GM23338 (cell line): ENCODE results near the gene EPHB2. TPM values are rescaled to one million over a fixed set of nuclear protein-coding genes. Genes with fewer than 3 reads are reported as not detected.

Experiments used
- ATAC-seq: fragments of 200-7000 bp; cut with Tn5 transposase; 3 replicates; pipeline ENCODE4 v1.9.1; 2020
- DNase-seq: peaks from one replicate; pipeline ENCODE4 v3.0.0-alpha.2; 2015; ENCODE audit warnings: low spot score
- H2AFZ ChIP-seq: fragments of 200-600 bp; sonication (generic); 2 replicates; pipeline ENCODE4 v1.8.0; 2016; ENCODE audit warnings: antibody characterized with exemption, mild to moderate bottlenecking, moderate library complexity
- H3F3A ChIP-seq: fragments of 200-600 bp; sonication (generic); replicated peaks from 2 replicates; pipeline ENCODE4 v1.8.0; 2017; ENCODE audit warnings: antibody characterized with exemption, mixed run types, low read depth
- H3K27ac ChIP-seq: fragments of 200-600 bp; sonication (generic); 2 replicates; pipeline ENCODE4 v1.6.1; 2016; ENCODE audit warnings: low read depth
- H3K27me3 ChIP-seq: fragments of 200-600 bp; sonication (generic); 2 replicates; pipeline ENCODE4 v1.8.0; 2016; ENCODE audit warnings: mild to moderate bottlenecking, mixed run types, moderate library complexity; ENCODE audit not compliant: insufficient read depth
- H3K36me3 ChIP-seq: fragments of 200-600 bp; sonication (generic); 2 replicates; pipeline ENCODE4 v1.8.0; 2016; ENCODE audit warnings: mild to moderate bottlenecking; ENCODE audit not compliant: insufficient read depth
- H3K4me1 ChIP-seq: fragments of 200-600 bp; sonication (generic); 2 replicates; pipeline ENCODE4 v1.8.0; 2016; ENCODE audit warnings: mild to moderate bottlenecking, moderate library complexity; ENCODE audit not compliant: insufficient read depth
- H3K4me2 ChIP-seq: fragments of 200-600 bp; sonication (generic); 2 replicates; pipeline ENCODE4 v1.7.1; 2017; ENCODE audit warnings: mixed run types
- H3K4me3 ChIP-seq: fragments of 200-600 bp; sonication (generic); 2 replicates; pipeline ENCODE4 v1.6.1; 2016; ENCODE audit warnings: mixed run types
- H3K79me2 ChIP-seq: fragments of 200-600 bp; sonication (generic); replicated peaks from 2 replicates; pipeline ENCODE4 v1.8.0; 2017; ENCODE audit warnings: mild to moderate bottlenecking; ENCODE audit not compliant: insufficient read depth
- H3K9me2 ChIP-seq: fragments of 200-600 bp; sonication (generic); 2 replicates; pipeline ENCODE4 v1.8.0; 2017; ENCODE audit not compliant: insufficient read depth
- H4K20me1 ChIP-seq: fragments of 200-600 bp; sonication (generic); replicated peaks from 2 replicates; pipeline ENCODE4 v1.8.0; 2017; ENCODE audit warnings: mild to moderate bottlenecking; ENCODE audit not compliant: insufficient read depth
- H3K27ac Mint-ChIP-seq: 2 replicates; pipeline ENCODE4 v1.8.0; 2020; ENCODE audit warnings: inconsistent platforms, mild to moderate bottlenecking, moderate library complexity, mixed read lengths
- H3K27me3 Mint-ChIP-seq: 3 replicates; pipeline ENCODE4 v1.8.0; 2022; ENCODE audit warnings: low read depth, mild to moderate bottlenecking, moderate library complexity, mixed read lengths, inconsistent platforms; ENCODE audit not compliant: insufficient read depth, poor library complexity
- H3K36me3 Mint-ChIP-seq: 3 replicates; pipeline ENCODE4 v1.8.0; 2021; ENCODE audit warnings: low read depth, mild to moderate bottlenecking, inconsistent platforms, moderate library complexity, mixed read lengths
- H3K4me1 Mint-ChIP-seq: 3 replicates; pipeline ENCODE4 v1.8.0; 2020; ENCODE audit warnings: mild to moderate bottlenecking, inconsistent platforms, mixed read lengths
- H3K4me3 Mint-ChIP-seq: 3 replicates; pipeline ENCODE4 v1.8.0; 2021; ENCODE audit warnings: moderate library complexity, mild to moderate bottlenecking, inconsistent platforms, mixed read lengths
- H3K9me3 Mint-ChIP-seq: 3 replicates; pipeline ENCODE4 v1.8.0; 2020; ENCODE audit warnings: moderate library complexity, mild to moderate bottlenecking, inconsistent platforms, mixed read lengths
- CREB1 ChIP-seq: fragments of 250-450 bp; sonication (Bioruptor Pico); IDR thresholded peaks from 2 replicates; pipeline ENCODE4 v1.5.0; 2020; ENCODE audit warnings: low read depth, mild to moderate bottlenecking, moderate library complexity
- EZH2 ChIP-seq: fragments of 200-600 bp; sonication (generic); IDR thresholded peaks from one replicate; pipeline ENCODE4 v1.8.0; 2017; ENCODE audit warnings: antibody characterized with exemption, mild to moderate bottlenecking, low read depth; ENCODE audit not compliant: unreplicated experiment
- EZH2phosphoT487 ChIP-seq: fragments of 200-600 bp; sonication (generic); IDR thresholded peaks from one replicate; pipeline ENCODE4 v1.8.1; 2018; ENCODE audit warnings: antibody characterized with exemption; ENCODE audit not compliant: unreplicated experiment
- JUNB ChIP-seq: IDR thresholded peaks from one replicate; pipeline ENCODE4 v1.6.1; 2016; ENCODE audit warnings: antibody characterized with exemption; ENCODE audit not compliant: unreplicated experiment
- NANOG ChIP-seq: IDR thresholded peaks from 2 replicates; pipeline ENCODE4 v1.6.1; 2016; ENCODE audit warnings: antibody characterized with exemption, borderline replicate concordance
- POLR2AphosphoS5 ChIP-seq: IDR thresholded peaks from 2 replicates; pipeline ENCODE4 v1.6.1; 2016; ENCODE audit warnings: antibody characterized with exemption, low read depth
- STAT1 ChIP-seq: IDR thresholded peaks from one replicate; pipeline ENCODE4 v1.6.1; 2016; ENCODE audit warnings: antibody characterized with exemption; ENCODE audit not compliant: unreplicated experiment
- ZNF114 ChIP-seq: fragments of 250-450 bp; sonication (Bioruptor Pico); IDR thresholded peaks from 2 replicates; pipeline ENCODE4 v1.5.0; 2020; ENCODE audit warnings: mild to moderate bottlenecking, moderate library complexity
- ZNF331 ChIP-seq: fragments of 250-450 bp; sonication (Bioruptor Pico); IDR thresholded peaks from 2 replicates; pipeline ENCODE4 v1.5.0; 2020; ENCODE audit warnings: low read depth, mild to moderate bottlenecking, moderate library complexity
- polyA plus RNA-seq: library from polyadenylated mRNA; unstranded; fragments of >200 nt; fragmentation: Nextera tagmentation; extraction: Ambion mirVana; gene quantifications from 2 replicates; pipeline ENCODE4 v1.2.1, GENCODE V29; 2016
- total RNA-seq: library from RNA; depleted of rRNA; stranded (reverse); fragments of >200 nt; shearing (Covaris generic); gene quantifications from 2 replicates; pipeline ENCODE4 v1.2.3, GENCODE V29; 2014
- TF ChIP-seq, protein P1 (sequence below): IDR thresholded peaks from one replicate; pipeline ENCODE4 v1.6.1; 2018; ENCODE audit warnings: antibody characterized with exemption; ENCODE audit not compliant: unreplicated experiment
- TF ChIP-seq, protein P2 (sequence below), 2 experiments: fragments of 200-600 bp in 1 of 2; sonication (generic) in 1 of 2; conservative IDR thresholded peaks; 2 replicates each; pipeline versions ENCODE4 v1.5.1 to v1.6.1; 2016 to 2017; ENCODE audit warnings: antibody characterized with exemption in 2 of 2, low read depth in 2 of 2, mild to moderate bottlenecking in 2 of 2, moderate library complexity in 1 of 2
- TF ChIP-seq, protein P3 (sequence below): IDR thresholded peaks from 2 replicates; pipeline ENCODE4 v1.6.1; 2016; ENCODE audit warnings: antibody characterized with exemption
- TF ChIP-seq, protein P4 (sequence below): fragments of 250-450 bp; sonication (Bioruptor Pico); IDR thresholded peaks from 2 replicates; pipeline ENCODE4 v1.5.0; 2020; ENCODE audit warnings: mild to moderate bottlenecking, moderate library complexity

The EPHB2 gene
- total and polyA plus RNA-seq, 2 experiments from 2014 or later, result 4.1 to 20.1 TPM

DNA sequence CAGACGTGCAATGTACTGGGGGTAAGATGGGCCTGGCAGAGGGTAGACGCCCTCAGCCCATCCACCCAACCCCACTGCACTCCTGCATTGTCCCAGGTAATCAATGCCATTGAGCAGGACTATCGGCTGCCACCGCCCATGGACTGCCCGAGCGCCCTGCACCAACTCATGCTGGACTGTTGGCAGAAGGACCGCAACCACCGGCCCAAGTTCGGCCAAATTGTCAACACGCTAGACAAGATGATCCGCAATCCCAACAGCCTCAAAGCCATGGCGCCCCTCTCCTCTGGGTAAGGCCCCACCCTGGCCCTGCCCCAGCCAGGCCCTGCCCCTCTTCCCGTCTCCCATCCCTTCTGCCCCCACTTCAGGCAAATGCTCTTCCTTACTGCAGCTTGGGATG is 199.6 kb downstream of the EPHB2 start:
- ATAC-seq, result no peak
- H3K27ac Mint-ChIP-seq, result no peak overlapping the region

More for the DNA sequence above, 199.6 kb downstream of the EPHB2 start:
- Histone ChIP-seq H3K4me1 (no peaks in the 10 kb centered on the region), H3K4me3 (no peak overlapping the region), H3K27ac (no peak overlapping the region), H3F3A (no peaks in the 10 kb centered on the region), H3K27me3 (no peaks in the 10 kb centered on the region), H3K9me2 (no peaks in the 10 kb centered on the region), H4K20me1 (no peaks in the 10 kb centered on the region; the same call in 1 of the 2 replicates), H3K79me2 (no peaks in the 10 kb centered on the region), H3K4me2 (no peak overlapping the region), H2AFZ (no peak overlapping the region), H3K36me3 (no peaks in the 10 kb centered on the region)
- peaks cover 2% of the 10 kb centered on the region for H3K27me3 Mint-ChIP-seq
- no peaks in the 10 kb centered on the region for H3K9me3 Mint-ChIP-seq
- DNase-seq, result no peak
- H3K4me1 Mint-ChIP-seq, result peaks cover 6% of the 10 kb centered on the region; the same call in 1 of the 3 replicates
- TF ChIP-seq JUNB, result no peak
- TF ChIP-seq, protein P1, sequence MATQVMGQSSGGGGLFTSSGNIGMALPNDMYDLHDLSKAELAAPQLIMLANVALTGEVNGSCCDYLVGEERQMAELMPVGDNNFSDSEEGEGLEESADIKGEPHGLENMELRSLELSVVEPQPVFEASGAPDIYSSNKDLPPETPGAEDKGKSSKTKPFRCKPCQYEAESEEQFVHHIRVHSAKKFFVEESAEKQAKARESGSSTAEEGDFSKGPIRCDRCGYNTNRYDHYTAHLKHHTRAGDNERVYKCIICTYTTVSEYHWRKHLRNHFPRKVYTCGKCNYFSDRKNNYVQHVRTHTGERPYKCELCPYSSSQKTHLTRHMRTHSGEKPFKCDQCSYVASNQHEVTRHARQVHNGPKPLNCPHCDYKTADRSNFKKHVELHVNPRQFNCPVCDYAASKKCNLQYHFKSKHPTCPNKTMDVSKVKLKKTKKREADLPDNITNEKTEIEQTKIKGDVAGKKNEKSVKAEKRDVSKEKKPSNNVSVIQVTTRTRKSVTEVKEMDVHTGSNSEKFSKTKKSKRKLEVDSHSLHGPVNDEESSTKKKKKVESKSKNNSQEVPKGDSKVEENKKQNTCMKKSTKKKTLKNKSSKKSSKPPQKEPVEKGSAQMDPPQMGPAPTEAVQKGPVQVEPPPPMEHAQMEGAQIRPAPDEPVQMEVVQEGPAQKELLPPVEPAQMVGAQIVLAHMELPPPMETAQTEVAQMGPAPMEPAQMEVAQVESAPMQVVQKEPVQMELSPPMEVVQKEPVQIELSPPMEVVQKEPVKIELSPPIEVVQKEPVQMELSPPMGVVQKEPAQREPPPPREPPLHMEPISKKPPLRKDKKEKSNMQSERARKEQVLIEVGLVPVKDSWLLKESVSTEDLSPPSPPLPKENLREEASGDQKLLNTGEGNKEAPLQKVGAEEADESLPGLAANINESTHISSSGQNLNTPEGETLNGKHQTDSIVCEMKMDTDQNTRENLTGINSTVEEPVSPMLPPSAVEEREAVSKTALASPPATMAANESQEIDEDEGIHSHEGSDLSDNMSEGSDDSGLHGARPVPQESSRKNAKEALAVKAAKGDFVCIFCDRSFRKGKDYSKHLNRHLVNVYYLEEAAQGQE, result no peak
- no peak for TF ChIP-seq POLR2AphosphoS5
- TF ChIP-seq ZNF331 (CRISPR knock-in tag), result no peak
- no peak for TF ChIP-seq EZH2
- TF ChIP-seq ZNF114 (CRISPR knock-in tag), result no peak
- TF ChIP-seq STAT1, result no peak
- TF ChIP-seq NANOG, result no peak
- TF ChIP-seq EZH2phosphoT487, result no peak
- TF ChIP-seq, protein P2, sequence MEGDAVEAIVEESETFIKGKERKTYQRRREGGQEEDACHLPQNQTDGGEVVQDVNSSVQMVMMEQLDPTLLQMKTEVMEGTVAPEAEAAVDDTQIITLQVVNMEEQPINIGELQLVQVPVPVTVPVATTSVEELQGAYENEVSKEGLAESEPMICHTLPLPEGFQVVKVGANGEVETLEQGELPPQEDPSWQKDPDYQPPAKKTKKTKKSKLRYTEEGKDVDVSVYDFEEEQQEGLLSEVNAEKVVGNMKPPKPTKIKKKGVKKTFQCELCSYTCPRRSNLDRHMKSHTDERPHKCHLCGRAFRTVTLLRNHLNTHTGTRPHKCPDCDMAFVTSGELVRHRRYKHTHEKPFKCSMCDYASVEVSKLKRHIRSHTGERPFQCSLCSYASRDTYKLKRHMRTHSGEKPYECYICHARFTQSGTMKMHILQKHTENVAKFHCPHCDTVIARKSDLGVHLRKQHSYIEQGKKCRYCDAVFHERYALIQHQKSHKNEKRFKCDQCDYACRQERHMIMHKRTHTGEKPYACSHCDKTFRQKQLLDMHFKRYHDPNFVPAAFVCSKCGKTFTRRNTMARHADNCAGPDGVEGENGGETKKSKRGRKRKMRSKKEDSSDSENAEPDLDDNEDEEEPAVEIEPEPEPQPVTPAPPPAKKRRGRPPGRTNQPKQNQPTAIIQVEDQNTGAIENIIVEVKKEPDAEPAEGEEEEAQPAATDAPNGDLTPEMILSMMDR (conservative IDR thresholded peaks at IDR 0.05; ENCODE audit: low read depth in 2 of 2), result no peak
- TF ChIP-seq, protein P3, sequence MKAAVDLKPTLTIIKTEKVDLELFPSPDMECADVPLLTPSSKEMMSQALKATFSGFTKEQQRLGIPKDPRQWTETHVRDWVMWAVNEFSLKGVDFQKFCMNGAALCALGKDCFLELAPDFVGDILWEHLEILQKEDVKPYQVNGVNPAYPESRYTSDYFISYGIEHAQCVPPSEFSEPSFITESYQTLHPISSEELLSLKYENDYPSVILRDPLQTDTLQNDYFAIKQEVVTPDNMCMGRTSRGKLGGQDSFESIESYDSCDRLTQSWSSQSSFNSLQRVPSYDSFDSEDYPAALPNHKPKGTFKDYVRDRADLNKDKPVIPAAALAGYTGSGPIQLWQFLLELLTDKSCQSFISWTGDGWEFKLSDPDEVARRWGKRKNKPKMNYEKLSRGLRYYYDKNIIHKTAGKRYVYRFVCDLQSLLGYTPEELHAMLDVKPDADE, result no peak
- TF ChIP-seq, protein P4, sequence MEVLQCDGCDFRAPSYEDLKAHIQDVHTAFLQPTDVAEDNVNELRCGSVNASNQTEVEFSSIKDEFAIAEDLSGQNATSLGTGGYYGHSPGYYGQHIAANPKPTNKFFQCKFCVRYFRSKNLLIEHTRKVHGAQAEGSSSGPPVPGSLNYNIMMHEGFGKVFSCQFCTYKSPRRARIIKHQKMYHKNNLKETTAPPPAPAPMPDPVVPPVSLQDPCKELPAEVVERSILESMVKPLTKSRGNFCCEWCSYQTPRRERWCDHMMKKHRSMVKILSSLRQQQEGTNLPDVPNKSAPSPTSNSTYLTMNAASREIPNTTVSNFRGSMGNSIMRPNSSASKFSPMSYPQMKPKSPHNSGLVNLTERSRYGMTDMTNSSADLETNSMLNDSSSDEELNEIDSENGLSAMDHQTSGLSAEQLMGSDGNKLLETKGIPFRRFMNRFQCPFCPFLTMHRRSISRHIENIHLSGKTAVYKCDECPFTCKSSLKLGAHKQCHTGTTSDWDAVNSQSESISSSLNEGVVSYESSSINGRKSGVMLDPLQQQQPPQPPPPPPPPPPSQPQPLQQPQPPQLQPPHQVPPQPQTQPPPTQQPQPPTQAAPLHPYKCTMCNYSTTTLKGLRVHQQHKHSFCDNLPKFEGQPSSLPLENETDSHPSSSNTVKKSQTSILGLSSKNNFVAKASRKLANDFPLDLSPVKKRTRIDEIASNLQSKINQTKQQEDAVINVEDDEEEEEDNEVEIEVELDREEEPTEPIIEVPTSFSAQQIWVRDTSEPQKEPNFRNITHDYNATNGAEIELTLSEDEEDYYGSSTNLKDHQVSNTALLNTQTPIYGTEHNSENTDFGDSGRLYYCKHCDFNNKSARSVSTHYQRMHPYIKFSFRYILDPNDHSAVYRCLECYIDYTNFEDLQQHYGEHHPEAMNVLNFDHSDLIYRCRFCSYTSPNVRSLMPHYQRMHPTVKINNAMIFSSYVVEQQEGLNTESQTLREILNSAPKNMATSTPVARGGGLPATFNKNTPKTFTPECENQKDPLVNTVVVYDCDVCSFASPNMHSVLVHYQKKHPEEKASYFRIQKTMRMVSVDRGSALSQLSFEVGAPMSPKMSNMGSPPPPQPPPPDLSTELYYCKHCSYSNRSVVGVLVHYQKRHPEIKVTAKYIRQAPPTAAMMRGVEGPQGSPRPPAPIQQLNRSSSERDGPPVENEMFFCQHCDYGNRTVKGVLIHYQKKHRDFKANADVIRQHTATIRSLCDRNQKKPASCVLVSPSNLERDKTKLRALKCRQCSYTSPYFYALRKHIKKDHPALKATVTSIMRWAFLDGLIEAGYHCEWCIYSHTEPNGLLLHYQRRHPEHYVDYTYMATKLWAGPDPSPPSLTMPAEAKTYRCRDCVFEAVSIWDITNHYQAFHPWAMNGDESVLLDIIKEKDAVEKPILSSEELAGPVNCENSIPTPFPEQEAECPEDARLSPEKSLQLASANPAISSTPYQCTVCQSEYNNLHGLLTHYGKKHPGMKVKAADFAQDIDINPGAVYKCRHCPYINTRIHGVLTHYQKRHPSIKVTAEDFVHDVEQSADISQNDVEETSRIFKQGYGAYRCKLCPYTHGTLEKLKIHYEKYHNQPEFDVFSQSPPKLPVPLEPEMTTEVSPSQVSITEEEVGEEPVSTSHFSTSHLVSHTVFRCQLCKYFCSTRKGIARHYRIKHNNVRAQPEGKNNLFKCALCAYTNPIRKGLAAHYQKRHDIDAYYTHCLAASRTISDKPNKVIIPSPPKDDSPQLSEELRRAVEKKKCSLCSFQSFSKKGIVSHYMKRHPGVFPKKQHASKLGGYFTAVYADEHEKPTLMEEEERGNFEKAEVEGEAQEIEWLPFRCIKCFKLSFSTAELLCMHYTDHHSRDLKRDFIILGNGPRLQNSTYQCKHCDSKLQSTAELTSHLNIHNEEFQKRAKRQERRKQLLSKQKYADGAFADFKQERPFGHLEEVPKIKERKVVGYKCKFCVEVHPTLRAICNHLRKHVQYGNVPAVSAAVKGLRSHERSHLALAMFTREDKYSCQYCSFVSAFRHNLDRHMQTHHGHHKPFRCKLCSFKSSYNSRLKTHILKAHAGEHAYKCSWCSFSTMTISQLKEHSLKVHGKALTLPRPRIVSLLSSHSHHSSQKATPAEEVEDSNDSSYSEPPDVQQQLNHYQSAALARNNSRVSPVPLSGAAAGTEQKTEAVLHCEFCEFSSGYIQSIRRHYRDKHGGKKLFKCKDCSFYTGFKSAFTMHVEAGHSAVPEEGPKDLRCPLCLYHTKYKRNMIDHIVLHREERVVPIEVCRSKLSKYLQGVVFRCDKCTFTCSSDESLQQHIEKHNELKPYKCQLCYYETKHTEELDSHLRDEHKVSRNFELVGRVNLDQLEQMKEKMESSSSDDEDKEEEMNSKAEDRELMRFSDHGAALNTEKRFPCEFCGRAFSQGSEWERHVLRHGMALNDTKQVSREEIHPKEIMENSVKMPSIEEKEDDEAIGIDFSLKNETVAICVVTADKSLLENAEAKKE (CRISPR knock-in tag), result no peak
- no peak for TF ChIP-seq CREB1
- H3K36me3 Mint-ChIP-seq, result no peaks in the 10 kb centered on the region
- no peak overlapping the region for H3K4me3 Mint-ChIP-seq
